ENCODE measurements around the gene TMEM117.

DNA sequence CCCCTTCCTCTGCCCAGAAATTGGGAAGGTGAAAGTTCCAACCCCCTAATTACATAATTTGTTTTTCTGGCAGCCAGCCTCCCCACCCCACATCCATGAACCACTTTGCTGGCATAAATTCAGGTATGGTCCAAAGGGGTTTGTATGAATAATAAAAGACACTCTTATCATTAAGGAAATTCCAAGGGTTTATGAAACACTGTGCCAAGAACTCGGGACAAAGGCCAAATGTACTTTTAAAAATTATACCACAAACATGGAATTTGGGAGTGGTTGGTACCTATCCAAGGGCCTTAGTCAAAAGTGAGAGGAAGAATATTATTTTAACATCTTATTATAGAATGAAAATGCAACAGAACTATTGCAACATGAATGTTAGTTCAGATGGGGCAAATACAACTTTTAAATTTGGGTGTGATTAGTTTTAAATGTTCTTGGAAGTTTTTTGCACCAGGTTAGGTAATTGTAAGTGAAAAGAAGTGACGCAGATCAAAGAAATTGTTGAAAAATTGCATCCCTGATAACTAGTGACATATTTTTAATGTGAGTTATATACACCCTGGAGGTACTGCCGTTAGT is 217.8 kb downstream of the TMEM117 start:
- TF ChIP-seq, protein P1, sequence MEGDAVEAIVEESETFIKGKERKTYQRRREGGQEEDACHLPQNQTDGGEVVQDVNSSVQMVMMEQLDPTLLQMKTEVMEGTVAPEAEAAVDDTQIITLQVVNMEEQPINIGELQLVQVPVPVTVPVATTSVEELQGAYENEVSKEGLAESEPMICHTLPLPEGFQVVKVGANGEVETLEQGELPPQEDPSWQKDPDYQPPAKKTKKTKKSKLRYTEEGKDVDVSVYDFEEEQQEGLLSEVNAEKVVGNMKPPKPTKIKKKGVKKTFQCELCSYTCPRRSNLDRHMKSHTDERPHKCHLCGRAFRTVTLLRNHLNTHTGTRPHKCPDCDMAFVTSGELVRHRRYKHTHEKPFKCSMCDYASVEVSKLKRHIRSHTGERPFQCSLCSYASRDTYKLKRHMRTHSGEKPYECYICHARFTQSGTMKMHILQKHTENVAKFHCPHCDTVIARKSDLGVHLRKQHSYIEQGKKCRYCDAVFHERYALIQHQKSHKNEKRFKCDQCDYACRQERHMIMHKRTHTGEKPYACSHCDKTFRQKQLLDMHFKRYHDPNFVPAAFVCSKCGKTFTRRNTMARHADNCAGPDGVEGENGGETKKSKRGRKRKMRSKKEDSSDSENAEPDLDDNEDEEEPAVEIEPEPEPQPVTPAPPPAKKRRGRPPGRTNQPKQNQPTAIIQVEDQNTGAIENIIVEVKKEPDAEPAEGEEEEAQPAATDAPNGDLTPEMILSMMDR (IDR thresholded peaks at IDR 0.05; ENCODE audit: low read depth, low read length): no peak
- TF ChIP-seq POLR2A (IDR thresholded peaks at IDR 0.05; ENCODE audit: extremely low read depth, insufficient read length): no peak
- TF ChIP-seq, protein P2, sequence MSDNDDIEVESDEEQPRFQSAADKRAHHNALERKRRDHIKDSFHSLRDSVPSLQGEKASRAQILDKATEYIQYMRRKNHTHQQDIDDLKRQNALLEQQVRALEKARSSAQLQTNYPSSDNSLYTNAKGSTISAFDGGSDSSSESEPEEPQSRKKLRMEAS (IDR thresholded peaks at IDR 0.05; ENCODE audit: low read depth, low read length): no peak

All from NB4 (cell line).